Measurements from ENCODE around the gene MYBL2. TPM values are rescaled to one million over a fixed set of nuclear protein-coding genes. Genes with fewer than 3 reads are reported as not detected.

Gene MYBL2
- total RNA-seq, 1 experiment from 2014 or later, result 159 TPM

- H2AFZ ChIP-seq (ENCODE audit: low read length), result no peak overlapping the region
- no peak overlapping the region for H4K91ac ChIP-seq (ENCODE audit: insufficient read length, low read depth, low read length)
- WGBS (ENCODE audit: extremely low coverage, insufficient read length, low lambda C conversion rate), result no CpG with 5 or more reads among the region's 12 CpGs
- H3K9ac ChIP-seq (ENCODE audit: extremely low read depth, insufficient read length, low read length), result no peak overlapping the region
- no peak overlapping the region for H2BK5ac ChIP-seq (ENCODE audit: insufficient read length, low read length)
- H3K9me3 ChIP-seq (ENCODE audit: control insufficient read depth, low read depth, low read length), result no peaks in the 10 kb centered on the region
- no peak overlapping the region for H2BK120ac ChIP-seq (ENCODE audit: low read depth, low read length, poor library complexity, severe bottlenecking)
- no peaks in the 10 kb centered on the region for H4K20me1 ChIP-seq (ENCODE audit: control insufficient read depth, insufficient read depth, insufficient read length)
- no peaks in the 10 kb centered on the region for H3K79me2 ChIP-seq (ENCODE audit: insufficient read depth, low read length)
- H3K14ac ChIP-seq (ENCODE audit: insufficient read depth, low read length), result no peak overlapping the region
- no peak overlapping the region for H3K18ac ChIP-seq (ENCODE audit: insufficient read length, low read depth, low read length)
- no peak overlapping the region for H2BK20ac ChIP-seq (ENCODE audit: low read depth, low read length, poor library complexity, severe bottlenecking)
- H2AK5ac ChIP-seq (ENCODE audit: insufficient read length, low read length), result no peak overlapping the region
- no peaks in the 10 kb centered on the region for H3K23me2 ChIP-seq (ENCODE audit: insufficient read length, low read depth, low read length, poor library complexity, severe bottlenecking)
- no peak overlapping the region for H3K4me2 ChIP-seq (ENCODE audit: insufficient read depth, insufficient read length, low read length)
- no peak overlapping the region for H3K4ac ChIP-seq (ENCODE audit: low read depth, low read length)
- no peaks in the 10 kb centered on the region for H3K27me3 ChIP-seq (ENCODE audit: insufficient read depth, low read length)
- Mint-ChIP-seq H3K27me3 (ENCODE audit: low read depth) (peaks cover 14% of the 10 kb centered on the region), H3K4me1 (peaks cover 13 to 32% of the 10 kb centered on the region in 2 experiments), H3K9me3 (no peaks in the 10 kb centered on the region), H3K4me3 (no peak overlapping the region; a peak in 1 of 5 replicates), H3K27ac (no peak overlapping the region), H3K36me3 (ENCODE audit: insufficient read depth in 1 of 3, low read depth in 3 of 3) (no peaks in the 10 kb centered on the region)
- no peak overlapping the region for H2BK12ac ChIP-seq (ENCODE audit: insufficient read length, low read depth, low read length)
- no peaks in the 10 kb centered on the region for H3K79me1 ChIP-seq (ENCODE audit: insufficient read depth, low read depth, low read length, poor library complexity, severe bottlenecking)
- no peak overlapping the region for H3T11ph ChIP-seq (ENCODE audit: low read length)
- H2BK15ac ChIP-seq (ENCODE audit: low read depth, low read length), result no peak overlapping the region
- H4K5ac ChIP-seq (ENCODE audit: insufficient read length, low read depth, low read length), result no peak overlapping the region
- H3K56ac ChIP-seq (ENCODE audit: insufficient read length, low read depth, low read length), result no peak overlapping the region
- H3K27ac ChIP-seq (ENCODE audit: insufficient read length, low read depth, low read length), result no peak overlapping the region
- no peak for DNase-seq
- H4K8ac ChIP-seq (replicated peaks; ENCODE audit: insufficient read length, low read depth, low read length), result no peak overlapping the region
- no peak overlapping the region for H3K23ac ChIP-seq (ENCODE audit: insufficient read length, low read depth, low read length)
- no peaks in the 10 kb centered on the region for H3K4me1 ChIP-seq (ENCODE audit: insufficient read depth, low read length)
- no peak for TF ChIP-seq CTCF (conservative IDR thresholded peaks at IDR 0.05)
Observed at GRCh38 chr20:43746344-43747137, 79.6 kb downstream of the MYBL2 start.

Data from H9 (cell line).